HG02943 (cell line): Measurements from ENCODE around the gene SETD3.

Experiments used
- ATAC-seq: cut with Tn5 transposase; IDR thresholded peaks from one replicate; pipeline ENCODE4 v1.9.1; 2021; ENCODE audit warnings: mild to moderate bottlenecking, low read depth, moderate library complexity; ENCODE audit not compliant: unreplicated experiment

SETD3 gene

GRCh38 chr14:99502989-99503421, 22.3 kb upstream of the SETD3 start:
- ATAC-seq, result no peak

DNA sequence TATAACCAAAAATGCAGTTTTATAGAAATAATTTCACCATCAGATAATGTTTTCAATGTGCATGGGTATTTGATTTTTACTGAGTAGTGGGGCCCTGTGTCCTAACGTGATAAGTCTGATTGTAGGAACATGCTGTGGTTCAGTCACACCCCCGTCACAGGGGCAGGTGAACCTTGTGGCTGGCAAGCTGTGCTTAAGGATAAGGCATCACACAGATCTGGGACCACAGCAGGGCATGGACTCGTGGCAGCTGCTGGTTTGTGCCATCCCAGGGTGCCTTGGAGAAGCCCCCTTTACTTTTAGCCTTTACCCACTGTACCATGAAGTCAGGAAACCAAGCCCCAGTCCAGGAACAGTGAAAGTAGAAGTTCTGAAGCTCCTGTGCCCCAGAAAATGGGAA, 17.2 kb upstream of the SETD3 start:
- ATAC-seq, result no peak

DNA sequence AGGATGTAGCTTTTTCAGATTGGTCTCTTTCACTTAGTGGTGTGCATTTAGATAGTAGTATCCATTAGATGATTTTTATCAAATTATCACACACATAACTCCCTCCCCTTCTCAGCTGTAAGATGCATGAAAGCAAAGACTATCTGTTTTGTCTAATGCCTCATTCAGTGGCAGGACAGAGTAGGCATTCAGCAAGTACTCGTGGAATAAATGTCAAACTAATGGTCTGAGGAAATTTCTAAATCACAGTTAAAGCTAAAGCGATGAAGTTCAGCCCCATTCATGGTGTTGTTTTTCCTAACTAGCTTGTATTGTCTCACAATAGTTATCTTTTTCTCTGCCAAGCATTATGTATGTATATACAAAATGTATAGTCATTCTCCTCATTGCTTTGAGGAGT, 16.7 kb upstream of the SETD3 start:
- no peak for ATAC-seq

GRCh38 chr14:99484106-99484505, 3.4 kb upstream of the SETD3 start:
- no peak for ATAC-seq

- ATAC-seq, result no peak
Measured at GRCh38 chr14:99481745-99482099, 1.1 kb upstream of the SETD3 start.

DNA sequence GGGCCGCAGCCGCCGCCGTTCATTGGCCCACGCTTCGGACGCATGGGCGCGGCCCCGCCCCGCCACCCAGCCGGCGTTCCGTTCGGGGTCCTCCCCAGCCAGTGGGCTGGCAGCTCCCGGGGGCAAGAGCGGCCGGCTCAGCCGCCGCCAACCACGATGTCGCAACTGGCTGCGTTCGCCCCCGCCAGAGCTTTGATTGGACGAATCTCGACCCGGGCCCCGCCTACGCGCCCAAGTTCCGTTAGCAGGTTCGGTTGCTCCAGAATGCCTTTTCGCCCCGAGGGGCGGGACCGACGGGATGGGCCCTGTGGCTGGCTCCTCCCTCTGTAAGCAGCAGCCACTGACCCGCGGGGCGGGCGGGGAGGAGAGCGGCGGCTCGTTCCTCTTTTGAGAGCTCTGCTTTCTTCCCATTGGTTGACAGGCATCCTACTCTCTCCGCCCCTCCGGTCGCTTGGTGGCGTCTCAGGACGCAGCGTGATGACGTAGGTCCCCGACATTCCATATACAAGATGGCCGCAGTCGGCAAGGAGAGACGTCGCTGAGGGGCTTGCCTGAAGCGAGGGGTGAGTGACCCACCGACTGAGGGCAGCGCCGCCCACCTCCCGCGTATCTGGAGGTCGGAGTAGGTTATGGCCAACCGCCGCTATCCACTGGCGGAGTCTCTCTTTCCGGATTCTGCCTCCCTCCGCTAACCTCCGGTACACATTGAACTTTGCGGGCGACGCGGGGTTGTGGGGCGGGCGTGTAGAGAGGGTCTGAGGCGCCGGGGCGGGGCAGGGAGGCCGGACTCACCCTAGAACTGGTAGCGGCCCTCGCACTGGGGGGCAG, 472 bp upstream of the SETD3 start, which contains the start of gene CCNK:
Gene CCNK, plus strand, starts transcription at position 493 of the 828 bp plus-strand sequence. CDS start 11,269 bp downstream, outside the sequence.
- peak; percentile 86 for ATAC-seq

- ATAC-seq, result no peak
Measured at GRCh38 chr14:99479160-99479905, 1.3 kb downstream of the SETD3 start.

- no peak for ATAC-seq
Measured at GRCh38 chr14:99478128-99478527, 2.5 kb downstream of the SETD3 start.

- no peak for ATAC-seq
Measured at GRCh38 chr14:99476864-99477263, 3.8 kb downstream of the SETD3 start.

GRCh38 chr14:99475660-99476059, 5.0 kb downstream of the SETD3 start:
- ATAC-seq, result no peak

DNA sequence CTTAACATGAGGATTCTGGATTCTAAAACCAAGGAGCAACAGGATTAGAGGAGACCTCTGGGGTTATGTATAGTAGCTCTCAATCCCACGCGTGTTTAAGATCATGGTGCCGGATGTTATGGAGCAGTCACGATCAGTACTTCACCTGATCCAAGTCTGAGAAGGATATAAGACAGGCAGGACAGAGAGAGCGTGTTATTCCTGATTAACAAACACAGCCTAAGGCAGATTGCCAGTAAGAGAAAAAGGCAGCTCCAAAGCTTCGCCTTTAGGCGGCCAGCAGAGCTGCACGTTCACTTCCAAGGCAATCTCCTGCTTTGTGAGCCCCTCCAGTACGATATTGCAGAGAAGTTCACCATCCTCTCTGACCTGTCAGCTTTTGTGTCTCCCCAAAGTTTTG, 5.5 kb downstream of the SETD3 start:
- ATAC-seq, result no peak

DNA sequence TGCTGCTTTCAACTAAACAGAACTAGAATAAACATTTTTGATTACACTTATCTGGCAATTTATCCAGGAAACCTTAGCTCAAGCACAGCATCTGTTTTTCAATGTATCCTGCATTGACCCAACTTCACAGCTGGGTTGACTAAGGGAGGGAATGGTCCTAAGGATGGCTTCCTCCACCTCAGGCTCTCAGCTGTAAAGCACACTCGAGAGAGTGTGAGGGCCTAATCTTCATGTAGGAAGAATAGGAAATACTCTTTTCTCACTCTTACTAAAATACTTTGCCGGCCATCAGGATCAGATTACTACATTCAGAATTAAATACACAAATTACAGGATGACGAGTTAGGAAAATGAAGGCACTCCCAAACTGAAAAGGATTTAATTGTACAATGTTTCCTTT, 7.2 kb downstream of the SETD3 start:
- no peak for ATAC-seq

DNA sequence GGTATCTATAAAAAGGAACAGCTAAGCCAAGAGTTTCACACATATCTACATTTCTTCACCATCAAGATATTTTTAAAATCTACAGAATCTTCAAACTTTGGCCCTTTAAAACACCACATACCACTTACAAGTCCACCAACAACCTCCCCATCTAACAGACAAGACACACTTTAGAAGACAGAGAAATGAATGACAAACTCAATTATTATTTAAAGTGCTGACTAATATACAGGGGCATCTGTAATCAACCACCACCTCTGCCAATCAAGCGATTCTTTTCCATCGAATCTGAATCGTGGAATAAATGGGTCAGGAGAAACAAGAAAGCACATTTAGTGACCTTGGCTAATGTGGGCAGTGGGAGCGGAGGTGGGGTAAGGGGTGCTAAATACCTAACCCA, 7.7 kb downstream of the SETD3 start:
- ATAC-seq, result no peak

DNA sequence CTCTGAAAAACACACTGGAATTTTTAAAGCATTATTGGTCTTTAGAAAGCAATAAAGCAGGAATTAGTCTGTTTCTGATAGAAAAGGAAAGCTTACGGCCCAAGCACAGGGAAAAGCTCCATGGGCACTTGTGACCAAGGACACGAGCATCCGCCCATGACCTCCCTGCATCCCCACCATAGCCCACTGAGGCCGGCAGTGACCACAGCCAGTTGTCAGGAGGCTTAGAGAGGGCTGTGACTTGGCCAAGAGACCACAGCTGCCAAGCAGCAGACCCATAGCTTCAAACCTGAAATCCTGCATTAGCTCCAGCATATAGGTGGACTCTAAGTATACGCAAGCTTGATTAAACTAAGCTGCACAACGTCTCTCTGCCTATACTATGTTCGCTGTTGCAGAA, 8.9 kb downstream of the SETD3 start:
- ATAC-seq, result no peak

DNA sequence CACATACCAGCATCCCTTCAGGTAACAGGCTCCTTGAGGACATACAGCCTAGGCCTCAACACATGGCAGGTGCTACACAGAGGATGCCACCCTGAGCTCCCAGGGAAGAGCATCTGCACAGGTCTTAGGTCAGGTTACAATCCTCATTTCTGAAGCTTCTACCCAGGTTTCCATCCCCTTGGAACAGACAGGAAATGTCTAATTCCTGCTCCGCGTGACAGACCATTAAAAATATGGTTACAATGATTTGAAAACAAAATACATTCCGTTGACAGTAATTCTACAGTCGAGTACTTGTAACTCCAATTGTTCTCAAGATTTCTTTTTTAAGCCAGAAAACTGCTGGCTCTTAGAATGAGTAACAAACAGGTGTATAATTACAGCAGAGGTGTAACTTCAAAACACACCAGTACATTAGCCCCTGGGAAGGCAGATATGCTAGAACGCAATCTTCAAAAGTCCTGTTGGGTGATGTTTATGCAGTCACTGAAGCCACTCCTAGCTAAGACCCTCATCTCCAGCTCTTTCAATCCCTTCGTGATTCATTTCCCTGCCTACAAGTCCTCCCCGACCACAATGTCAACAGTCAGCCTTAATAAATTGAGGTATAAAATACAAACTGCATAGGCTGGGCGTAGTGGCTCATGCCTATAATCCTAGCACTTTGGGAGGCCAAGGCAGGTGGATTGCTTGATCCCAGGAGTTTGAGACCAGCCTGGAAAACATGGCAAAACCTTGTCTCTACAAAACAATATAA, 11.6 kb downstream of the SETD3 start:
- ATAC-seq, result no peak

GRCh38 chr14:99468081-99468480, 12.6 kb downstream of the SETD3 start:
- ATAC-seq, result no peak

GRCh38 chr14:99467336-99468078, 13.2 kb downstream of the SETD3 start:
- no peak for ATAC-seq

- ATAC-seq, result no peak
Measured at GRCh38 chr14:99466758-99467157, 13.9 kb downstream of the SETD3 start.

DNA sequence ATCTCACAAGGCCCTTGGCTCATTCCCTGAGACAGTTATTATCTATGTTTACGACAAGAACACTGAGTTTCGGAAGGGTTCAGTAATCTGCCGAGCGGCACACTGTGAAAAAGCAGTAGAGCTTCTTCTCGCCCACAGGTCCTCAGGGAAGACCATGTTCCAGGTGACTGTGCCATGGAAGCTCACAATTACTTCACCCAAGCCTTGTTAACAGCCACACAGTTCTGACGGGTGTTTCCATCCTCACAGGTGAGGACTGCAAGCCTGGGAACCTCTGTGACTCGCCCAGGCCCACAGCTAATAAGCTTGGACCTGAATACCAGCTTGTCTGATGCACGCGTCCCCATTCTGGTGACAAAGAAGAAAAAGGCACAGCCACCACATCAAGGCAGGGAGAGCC, 15.4 kb downstream of the SETD3 start:
- ATAC-seq, result no peak

- ATAC-seq, result no peak
Measured at GRCh38 chr14:99463974-99464373, 16.7 kb downstream of the SETD3 start.
